ENCODE results near the gene TRAPPC5.

GRCh38 chr19:7631577-7631976, 49.1 kb upstream of the TRAPPC5 start:
- TF ChIP-seq EZH2phosphoT487 (IDR thresholded peaks at IDR 0.05; ENCODE audit: borderline replicate concordance, low read length) = no peak
- TF ChIP-seq EZH2 (IDR thresholded peaks at IDR 0.05; ENCODE audit: low read length, unreplicated experiment) = no peak
